22Rv1 (cell line): ENCODE results near the gene CXCR1.
"Not testable (repeated sequence)": the region's sequence is repeated elsewhere in the genome, so short reads cannot be mapped to it uniquely, and the experiment has no call there.

Experiments used
- H3K27ac ChIP-seq: fragments of 450-650 bp; 2 replicates; pipeline ENCODE4 v1.5.1; 2017
- ZFX ChIP-seq: fragments of 450-650 bp; IDR thresholded peaks from 2 replicates; pipeline ENCODE4 v1.6.1; 2017; ENCODE audit warnings: antibody characterized with exemption, borderline replicate concordance
- TF ChIP-seq, protein P1 (sequence below): fragments of 450-650 bp; IDR thresholded peaks from 2 replicates; pipeline ENCODE4 v1.5.1; 2017; ENCODE audit warnings: mild to moderate bottlenecking

Gene CXCR1

DNA sequence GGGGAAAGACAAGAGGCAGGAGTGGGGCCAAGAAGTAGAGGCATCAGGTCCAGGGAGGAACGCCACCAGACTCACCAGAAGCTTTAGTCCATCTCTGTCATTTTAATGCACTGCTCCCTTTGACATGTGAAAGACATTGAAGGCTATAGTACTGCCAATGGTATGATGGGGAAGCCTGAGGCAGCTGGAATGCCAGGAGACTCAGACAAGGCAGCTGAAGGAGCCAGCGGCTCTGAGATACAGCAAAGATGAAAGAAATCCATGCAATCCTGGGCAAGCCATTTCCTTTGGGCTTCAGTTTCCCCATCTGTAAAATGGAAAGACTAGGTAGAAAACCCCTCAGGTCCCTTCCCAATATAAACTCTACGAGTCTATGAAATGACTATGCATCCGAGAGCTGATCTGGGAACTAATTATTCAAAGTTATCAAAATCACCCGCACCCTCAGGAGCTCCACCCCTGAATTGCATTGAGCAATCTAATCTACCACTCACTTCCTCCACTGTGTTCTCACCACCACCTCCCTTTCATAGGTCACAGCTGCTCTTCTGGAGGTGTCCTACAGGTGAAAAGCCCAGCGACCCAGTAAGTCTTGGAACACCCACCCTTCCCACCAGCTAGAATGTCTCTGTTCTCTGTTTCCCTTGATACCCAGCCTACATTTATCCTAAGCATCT is 37.8 kb downstream of the CXCR1 start:
- H3K27ac ChIP-seq: no peak overlapping the region
- no peak for TF ChIP-seq ZFX
- TF ChIP-seq, protein P1, sequence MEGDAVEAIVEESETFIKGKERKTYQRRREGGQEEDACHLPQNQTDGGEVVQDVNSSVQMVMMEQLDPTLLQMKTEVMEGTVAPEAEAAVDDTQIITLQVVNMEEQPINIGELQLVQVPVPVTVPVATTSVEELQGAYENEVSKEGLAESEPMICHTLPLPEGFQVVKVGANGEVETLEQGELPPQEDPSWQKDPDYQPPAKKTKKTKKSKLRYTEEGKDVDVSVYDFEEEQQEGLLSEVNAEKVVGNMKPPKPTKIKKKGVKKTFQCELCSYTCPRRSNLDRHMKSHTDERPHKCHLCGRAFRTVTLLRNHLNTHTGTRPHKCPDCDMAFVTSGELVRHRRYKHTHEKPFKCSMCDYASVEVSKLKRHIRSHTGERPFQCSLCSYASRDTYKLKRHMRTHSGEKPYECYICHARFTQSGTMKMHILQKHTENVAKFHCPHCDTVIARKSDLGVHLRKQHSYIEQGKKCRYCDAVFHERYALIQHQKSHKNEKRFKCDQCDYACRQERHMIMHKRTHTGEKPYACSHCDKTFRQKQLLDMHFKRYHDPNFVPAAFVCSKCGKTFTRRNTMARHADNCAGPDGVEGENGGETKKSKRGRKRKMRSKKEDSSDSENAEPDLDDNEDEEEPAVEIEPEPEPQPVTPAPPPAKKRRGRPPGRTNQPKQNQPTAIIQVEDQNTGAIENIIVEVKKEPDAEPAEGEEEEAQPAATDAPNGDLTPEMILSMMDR: no peak

DNA sequence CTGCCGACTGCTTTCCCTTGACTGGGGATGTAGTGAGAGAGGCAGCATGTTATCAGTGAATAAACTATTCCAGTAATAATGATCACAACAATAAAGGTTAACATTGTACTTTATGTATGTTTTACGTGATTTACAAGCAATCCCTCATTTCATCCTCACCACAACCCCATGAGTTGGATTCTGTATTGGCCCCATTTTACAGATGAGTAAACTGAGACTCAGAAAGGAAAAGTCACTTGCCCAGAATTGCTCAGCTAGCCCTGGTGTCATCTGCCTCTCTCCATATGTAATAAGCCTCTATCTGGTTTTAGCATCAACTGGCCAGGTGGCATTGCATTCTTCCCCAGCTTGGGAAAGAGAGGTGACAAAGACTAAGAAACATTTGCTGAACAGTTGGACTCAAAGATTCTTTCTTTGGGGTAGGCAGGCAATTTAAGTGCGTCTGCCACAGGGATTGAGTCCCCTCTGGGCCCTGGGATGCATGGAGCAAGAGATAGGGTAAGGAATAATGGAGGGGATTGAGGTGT is 38.8 kb downstream of the CXCR1 start:
- TF ChIP-seq, protein P1: no peak
- H3K27ac ChIP-seq: no peak overlapping the region

DNA sequence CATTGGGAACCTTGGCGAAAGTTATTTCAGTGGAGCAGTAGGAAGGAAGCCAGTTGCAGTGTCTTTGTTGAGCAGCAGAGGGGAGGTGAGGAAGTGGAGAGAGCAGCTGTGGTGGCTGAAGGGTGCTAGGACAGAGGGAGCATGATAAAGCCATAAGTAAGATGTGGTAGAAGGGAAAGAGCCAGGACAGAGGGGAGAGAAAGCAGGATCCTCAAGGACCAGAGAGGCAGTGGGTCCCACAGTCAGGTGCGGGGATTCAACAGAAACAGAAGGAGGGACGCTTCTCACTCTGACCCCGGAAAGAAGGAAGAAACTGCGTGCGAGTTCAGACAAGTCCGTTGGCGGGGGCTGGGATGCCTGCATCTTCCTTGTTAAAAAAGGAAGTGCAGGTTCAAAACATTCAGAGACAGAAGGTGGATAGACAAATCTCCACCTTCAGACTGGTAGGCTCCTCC is 41.1 kb downstream of the CXCR1 start, which contains the start of gene CXCR2:
Gene CXCR2 (plus strand): TSS at position 403 of the 455 bp plus-strand sequence. CDS start 8,774 bp downstream, outside the sequence.
- H3K27ac ChIP-seq: no peak within 1 kb of the TSS
- TF ChIP-seq, protein P1: no peak
- TF ChIP-seq ZFX: no peak

DNA sequence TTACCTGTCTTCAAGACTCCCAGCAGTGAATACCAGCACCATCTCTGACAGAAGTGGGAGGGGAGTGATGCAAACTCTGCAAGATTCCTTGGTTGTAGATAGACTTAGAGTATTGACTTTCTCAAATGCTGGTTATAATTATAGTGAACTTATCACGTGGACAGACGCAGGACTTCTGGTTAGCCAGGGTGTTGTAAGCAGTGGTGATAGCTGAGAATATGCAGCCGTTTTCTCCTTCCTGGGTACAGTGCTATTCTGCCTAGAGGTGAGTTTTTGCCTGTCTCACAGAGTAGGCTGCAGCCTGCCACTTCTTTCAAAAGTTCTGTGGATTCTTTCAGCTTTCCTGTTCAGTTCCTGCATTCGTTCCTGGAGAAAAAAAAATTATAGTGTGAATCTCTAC is 41.7 kb downstream of the CXCR1 start:
- H3K27ac ChIP-seq: no peak overlapping the region
- TF ChIP-seq, protein P1: no peak
- no peak for TF ChIP-seq ZFX

DNA sequence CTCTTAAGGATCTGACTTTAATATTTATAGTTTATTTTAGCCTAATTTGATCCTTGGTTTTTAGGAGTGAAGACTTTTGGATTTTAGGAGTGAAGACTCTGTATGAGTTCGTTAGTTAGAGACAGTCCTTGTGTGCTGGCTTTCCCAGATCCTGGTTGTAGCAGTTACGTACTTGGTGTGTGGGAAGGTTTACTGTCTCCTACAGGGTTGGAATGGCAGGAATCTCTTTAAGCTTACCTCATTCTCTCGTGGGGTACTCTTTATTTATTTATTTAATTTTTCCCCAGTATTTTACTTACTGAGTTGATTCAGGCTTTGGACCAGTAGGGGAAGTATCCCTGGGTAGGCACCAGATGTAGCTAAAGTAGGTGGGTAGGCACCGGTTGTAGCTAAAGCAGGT is 42.8 kb downstream of the CXCR1 start:
- no peak overlapping the region for H3K27ac ChIP-seq
- TF ChIP-seq, protein P1: no peak
- TF ChIP-seq ZFX: no peak

DNA sequence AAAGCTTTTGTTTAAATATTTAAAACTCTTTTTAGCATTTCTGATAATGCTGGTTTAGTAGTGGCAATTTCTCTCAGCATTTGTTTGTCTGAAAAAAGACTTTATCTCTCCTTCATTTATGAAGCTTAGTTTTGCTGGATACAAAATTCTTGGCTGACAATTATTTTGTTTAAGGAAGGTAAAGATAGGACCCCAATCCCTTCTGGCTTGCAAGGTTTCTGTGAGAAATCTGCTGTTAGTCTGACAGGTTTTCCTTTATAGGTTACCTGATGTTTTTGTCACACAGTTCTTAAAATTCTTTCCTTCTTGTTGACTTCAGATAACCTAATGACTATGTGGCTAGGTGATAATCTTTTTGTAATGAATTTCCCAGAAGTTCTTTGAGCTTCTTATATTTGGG is 44.5 kb downstream of the CXCR1 start:
- H3K27ac ChIP-seq: not testable (repeated sequence)

DNA sequence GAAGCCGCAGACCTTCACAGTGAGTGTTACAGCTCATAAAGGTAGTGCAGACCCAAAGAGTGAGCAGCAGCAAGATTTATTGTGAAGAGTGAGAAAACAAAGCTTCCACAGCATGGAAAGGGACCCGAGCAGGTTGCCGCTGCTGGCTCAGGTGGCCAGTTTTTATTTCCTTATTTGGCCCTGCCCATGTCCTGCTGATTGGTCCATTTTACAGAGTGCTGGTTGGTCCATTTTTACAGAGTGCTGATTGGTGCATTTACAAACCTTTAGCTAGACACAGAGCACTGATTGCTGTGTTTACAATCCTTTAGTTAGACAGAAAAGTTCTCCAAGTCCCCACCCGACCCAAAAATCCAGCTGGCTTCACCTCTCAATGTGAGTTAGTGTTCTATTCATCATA is 45.0 kb downstream of the CXCR1 start:
- H3K27ac ChIP-seq: not testable (repeated sequence)
